ENCODE measurements around the gene SYNC.

DNA sequence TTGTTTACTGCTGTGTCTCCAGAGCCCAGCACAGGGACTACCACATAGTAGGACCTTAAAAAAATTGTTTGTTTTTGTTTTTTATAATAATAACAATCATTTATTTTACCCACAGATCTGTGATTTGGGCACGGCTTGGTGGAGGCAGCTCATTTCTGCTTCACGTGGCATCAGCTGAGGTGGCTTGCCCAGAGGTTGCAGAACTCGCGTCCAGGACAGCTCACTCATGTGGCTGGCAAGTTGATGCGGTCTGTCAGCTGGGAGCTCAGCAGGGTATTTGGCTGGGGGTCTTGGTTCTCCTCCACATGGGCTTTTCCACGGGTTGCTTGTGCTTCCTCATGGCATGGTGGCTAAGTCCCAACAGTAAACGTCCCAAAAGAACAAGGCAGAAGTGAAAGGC lies 2.9 kb upstream of the SYNC start:
- TF ChIP-seq EZH2 (IDR thresholded peaks at IDR 0.05; ENCODE audit: insufficient read depth, poor library complexity, severe bottlenecking): no peak
- TF ChIP-seq EZH2phosphoT487 (IDR thresholded peaks at IDR 0.05; ENCODE audit: insufficient read depth, low read depth): no peak
